ENCODE measurements around the gene SLC19A2.

Gene SLC19A2

DNA sequence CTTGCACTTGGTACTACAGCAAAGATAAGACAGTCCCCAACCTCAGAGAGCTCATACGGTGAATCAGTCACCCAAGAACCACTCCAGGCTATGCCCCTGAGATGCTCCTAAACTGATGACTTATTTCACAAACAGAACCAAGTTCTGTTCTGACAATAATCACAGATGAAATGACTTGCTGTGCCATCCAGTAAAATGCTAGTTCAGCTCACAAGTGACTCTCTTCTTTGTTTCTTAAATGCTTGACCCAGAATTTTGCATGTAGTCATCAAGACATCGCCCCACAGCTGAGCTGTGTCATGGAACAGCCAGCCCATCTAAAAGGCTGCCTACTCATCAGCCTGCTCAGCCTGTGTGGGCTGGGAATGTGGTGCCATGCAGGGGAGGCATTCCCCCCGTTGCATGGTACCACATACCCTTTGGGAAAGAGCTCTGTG, 6.1 kb upstream of the SLC19A2 start:
- DNase-seq, result peak in 1 of 2 donors; percentile 30
- Mint-ChIP-seq H3K9me3 (no peaks in the 10 kb centered on the region), H3K4me3 (no peak overlapping the region), H3K27ac (no peak overlapping the region), H3K4me1 (peaks cover 33% of the 10 kb centered on the region), H3K27me3 (no peaks in the 10 kb centered on the region)
- peak; percentile 87 for ATAC-seq

- Mint-ChIP-seq H3K4me3 (no peak overlapping the region), H3K27me3 (no peaks in the 10 kb centered on the region), H3K27ac (no peak overlapping the region), H3K4me1 (peaks cover 56% of the 10 kb centered on the region), H3K9me3 (no peaks in the 10 kb centered on the region)
- DNase-seq, result no peak
- no peak for ATAC-seq
These were observed 2.4 kb upstream of the SLC19A2 start for GRCh38 chr1:169488157-169488556.

DNA sequence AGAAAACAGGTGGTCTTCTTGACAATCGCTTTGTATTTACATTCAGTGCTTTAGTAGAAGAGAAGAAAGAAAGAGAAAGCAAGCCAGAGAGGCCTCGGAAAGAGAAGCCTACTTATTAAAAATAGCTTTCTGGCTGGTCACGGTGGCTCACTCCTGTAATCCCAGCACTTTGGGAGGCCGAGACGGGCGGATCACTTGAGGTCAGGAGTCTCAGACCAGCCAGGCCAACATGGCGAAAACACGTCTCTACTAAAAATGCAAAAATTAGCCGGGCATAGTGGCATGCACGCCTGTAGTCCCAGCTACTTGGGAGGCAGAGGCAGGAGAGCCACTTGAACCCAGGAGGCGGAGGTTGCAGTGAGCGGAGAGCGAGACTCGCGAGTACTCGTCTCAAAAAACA, 1.8 kb upstream of the SLC19A2 start:
- H3K27ac Mint-ChIP-seq, result no peak overlapping the region
- no peaks in the 10 kb centered on the region for H3K9me3 Mint-ChIP-seq
- no peaks in the 10 kb centered on the region for H3K27me3 Mint-ChIP-seq
- ATAC-seq (no peak), DNase-seq (no peak)
- peaks cover 56% of the 10 kb centered on the region for H3K4me1 Mint-ChIP-seq
- H3K4me3 Mint-ChIP-seq, result peak overlapping the region in 1 of 2 donors; percentile 39

DNA sequence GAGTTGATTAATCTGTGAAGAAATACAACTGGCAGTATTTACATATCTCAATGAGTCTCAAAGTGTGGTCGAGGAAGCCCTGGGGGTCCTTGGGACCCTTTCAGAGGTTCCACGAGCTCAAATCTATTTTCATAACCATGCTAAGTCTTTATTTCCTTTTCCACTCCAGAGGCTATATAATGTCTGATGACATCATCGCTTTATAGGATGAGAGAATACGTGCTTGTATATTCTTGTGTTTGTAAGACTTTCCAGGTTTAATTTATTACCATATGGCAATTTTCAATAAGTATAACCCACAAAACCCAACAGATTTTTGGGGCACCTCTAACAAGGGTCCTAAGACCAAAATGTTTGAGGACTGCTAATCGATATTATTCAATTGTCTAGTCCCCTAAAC, 1.4 kb upstream of the SLC19A2 start:
- Mint-ChIP-seq H3K4me1 (peaks cover 56% of the 10 kb centered on the region), H3K27me3 (no peaks in the 10 kb centered on the region), H3K27ac (no peak overlapping the region), H3K9me3 (no peaks in the 10 kb centered on the region), H3K4me3 (peak overlapping the region; percentile 91 to 98)
- no peak for ATAC-seq
- DNase-seq, result no peak

DNA sequence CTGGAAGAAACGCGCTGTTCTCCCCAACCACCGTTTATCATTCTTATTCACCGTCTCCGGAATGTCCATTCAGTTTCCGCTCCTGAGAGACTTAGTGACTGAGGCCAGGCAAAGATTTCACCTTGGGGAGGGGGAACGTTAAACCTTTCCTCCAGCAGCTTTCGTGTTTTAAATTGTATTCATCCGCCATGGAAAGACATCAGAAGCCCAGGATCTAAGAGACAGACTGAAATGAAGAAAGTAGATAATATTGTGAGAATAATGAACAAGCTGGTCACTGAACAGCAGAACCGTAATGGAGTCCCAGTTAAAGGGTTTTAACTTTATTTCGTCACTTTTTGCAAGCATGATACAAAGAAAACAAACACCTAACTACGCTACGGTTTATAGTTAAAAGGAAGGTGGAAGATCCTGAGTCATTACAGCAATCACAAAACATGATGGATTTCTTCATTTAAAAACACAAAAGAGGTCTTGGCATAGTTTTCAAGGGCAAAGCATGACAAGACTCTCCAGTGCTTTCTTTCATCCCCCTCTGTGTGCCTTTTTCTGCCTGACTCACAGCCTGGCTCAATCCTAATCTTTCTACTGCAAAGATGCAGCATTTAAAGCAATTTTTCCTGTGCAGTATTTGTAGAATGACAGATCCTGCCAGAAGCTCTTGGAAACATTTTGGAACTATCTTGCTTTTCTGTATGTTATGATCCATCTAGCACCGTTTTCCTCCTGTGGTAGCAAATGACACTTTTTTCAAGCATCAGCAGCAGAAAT, 722 bp upstream of the SLC19A2 start:
- peak overlapping the region; percentile 80 to 91 for H3K27ac Mint-ChIP-seq
- H3K9me3 Mint-ChIP-seq, result no peaks in the 10 kb centered on the region
- peak; percentile 16 for ATAC-seq
- H3K27me3 Mint-ChIP-seq, result no peaks in the 10 kb centered on the region
- DNase-seq, result no peak
- H3K4me1 Mint-ChIP-seq, result peaks cover 58% of the 10 kb centered on the region
- peak overlapping the region; percentile 91 to 98 for H3K4me3 Mint-ChIP-seq

DNA sequence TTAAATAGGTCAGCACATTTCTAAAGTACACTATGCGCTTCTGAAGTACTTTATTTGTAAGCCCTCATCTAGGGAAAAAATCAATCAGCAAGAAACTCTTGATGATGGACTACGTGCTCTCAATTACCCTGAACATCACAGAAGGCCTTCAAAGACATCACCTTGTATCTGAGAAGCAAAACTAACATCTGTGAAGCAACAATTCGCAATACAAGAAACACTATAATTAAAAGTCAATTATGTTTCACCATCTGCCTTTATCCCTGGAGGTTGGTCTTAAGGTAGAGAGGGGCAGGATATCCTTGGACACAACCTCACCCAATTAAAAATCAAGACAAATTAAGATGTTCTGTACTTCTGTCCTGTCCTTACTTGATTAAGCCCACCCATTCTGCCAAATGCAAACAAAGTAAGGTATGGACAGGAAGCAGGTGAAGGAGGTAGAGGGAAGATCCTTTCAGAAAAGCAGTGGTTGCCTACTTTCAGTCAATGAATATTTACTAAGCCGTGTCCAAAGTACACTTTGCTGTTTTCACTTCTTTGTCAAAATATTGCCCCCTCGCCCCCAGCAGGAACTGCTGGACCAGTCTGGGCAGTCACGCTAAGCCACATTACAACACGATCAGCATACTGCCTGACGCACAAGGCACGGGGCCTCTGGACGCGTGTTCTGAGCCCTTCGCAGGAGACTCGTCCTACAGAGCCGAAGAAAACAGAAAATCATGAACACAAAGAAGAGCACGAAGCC, 887 bp downstream of the SLC19A2 start:
- Mint-ChIP-seq H3K4me3 (peak overlapping the region; percentile 91 to 98), H3K4me1 (peaks cover 70% of the 10 kb centered on the region), H3K27me3 (no peaks in the 10 kb centered on the region), H3K27ac (peak overlapping the region; percentile 14 to 86), H3K9me3 (no peaks in the 10 kb centered on the region)
- ATAC-seq (peak; percentile 48), DNase-seq (peak; percentile 39 to 41)

DNA sequence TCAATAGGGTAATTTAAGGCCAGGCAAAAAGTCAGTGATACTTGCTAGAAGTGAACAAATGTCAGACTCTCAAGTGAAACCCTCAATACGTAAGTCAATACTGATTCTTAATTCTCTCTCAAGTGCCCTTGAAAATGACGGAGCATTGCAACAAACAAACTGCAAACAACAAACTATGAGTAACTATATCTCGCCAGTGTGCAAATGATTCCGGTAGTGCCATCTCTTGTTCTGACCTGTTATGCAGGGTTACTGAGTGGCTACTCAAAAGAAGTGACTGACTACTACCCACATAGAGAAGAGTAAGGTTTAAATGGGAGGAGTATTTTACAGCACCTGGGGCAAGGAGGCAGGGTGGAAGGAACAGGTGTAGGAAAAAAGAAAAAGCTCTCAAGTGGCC, 1.6 kb downstream of the SLC19A2 start:
- H3K4me3 Mint-ChIP-seq, result peak overlapping the region; percentile 91 to 98
- H3K27me3 Mint-ChIP-seq, result no peaks in the 10 kb centered on the region
- ATAC-seq, result no peak
- H3K9me3 Mint-ChIP-seq, result no peaks in the 10 kb centered on the region
- no peak for DNase-seq
- peaks cover 63% of the 10 kb centered on the region for H3K4me1 Mint-ChIP-seq
- H3K27ac Mint-ChIP-seq, result peak overlapping the region in 1 of 2 donors; percentile 23

DNA sequence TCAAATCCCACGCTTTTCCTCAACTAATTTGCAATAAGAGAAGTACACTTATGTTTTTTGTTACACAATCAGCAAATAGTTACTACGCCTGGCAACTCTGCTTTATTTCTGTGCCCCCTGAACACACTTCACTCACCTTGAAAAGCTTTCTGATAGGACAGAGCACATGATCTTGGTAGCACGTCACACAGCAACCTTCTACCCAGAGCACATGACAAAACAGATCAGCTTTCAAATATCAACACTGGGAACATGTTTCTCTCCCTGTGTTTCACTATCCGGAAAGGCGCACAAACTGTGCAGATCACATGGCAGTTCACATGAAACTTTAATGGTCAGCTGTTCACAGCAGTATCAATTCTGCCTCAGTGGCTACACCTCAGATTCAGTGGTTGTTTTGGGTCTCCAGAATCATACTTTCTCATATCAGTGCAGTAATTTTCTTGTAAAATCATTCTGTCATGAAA, 2.2 kb downstream of the SLC19A2 start:
- Mint-ChIP-seq H3K27ac (no peak overlapping the region), H3K4me1 (peaks cover 60% of the 10 kb centered on the region), H3K9me3 (no peaks in the 10 kb centered on the region), H3K27me3 (no peaks in the 10 kb centered on the region), H3K4me3 (peak overlapping the region; percentile 91 to 98)
- no peak for DNase-seq
- no peak for ATAC-seq

- Mint-ChIP-seq H3K27ac (no peak overlapping the region), H3K4me1 (peaks cover 27% of the 10 kb centered on the region)
These were observed 6.2 kb downstream of the SLC19A2 start for GRCh38 chr1:169479363-169480066.

DNA sequence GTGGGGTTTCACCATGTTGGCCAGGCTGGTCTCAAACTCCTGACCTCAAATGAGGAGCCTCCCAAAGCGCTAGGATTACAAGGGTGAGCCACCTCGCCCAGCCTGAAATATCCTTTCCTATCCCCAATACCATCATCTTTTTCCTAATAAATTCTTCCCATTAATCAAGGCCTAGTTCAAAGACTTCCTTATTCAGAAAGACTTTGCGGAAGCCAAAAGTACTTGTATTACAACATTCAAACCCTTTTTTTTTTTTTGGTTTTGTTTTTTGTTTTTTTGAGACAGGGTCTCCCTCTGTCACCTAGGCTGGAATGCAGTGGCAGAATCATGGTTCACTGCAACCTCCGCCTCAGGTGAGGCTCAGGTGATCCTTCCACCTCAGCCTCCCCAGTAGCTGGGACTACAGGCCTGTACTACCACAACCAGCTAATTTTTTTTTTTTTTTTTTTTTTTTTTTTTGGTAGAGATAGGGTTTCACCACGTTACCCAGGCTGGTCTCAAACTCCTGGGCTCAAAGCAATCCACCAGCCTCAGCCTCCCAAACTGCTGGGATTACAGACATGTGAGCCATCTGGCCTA, 7.6 kb downstream of the SLC19A2 start:
- Mint-ChIP-seq H3K27ac (no peak overlapping the region), H3K4me1 (peaks cover 14% of the 10 kb centered on the region), H3K9me3 (no peaks in the 10 kb centered on the region), H3K4me3 (no peak overlapping the region), H3K27me3 (no peaks in the 10 kb centered on the region)
- DNase-seq (no peak), ATAC-seq (no peak)

More at GRCh38 chr1:169479363-169480066, 6.2 kb downstream of the SLC19A2 start:
- no peaks in the 10 kb centered on the region for H3K27me3 Mint-ChIP-seq
- no peak for ATAC-seq
- no peak for DNase-seq
- no peaks in the 10 kb centered on the region for H3K9me3 Mint-ChIP-seq
- no peak overlapping the region for H3K4me3 Mint-ChIP-seq

- H3K4me3 Mint-ChIP-seq, result no peak overlapping the region
- no peaks in the 10 kb centered on the region for H3K9me3 Mint-ChIP-seq
- DNase-seq (no peak), ATAC-seq (no peak)
- H3K27me3 Mint-ChIP-seq, result no peaks in the 10 kb centered on the region
- peaks cover 7% of the 10 kb centered on the region for H3K4me1 Mint-ChIP-seq
- no peak overlapping the region for H3K27ac Mint-ChIP-seq
These were observed 9.8 kb downstream of the SLC19A2 start for GRCh38 chr1:169475806-169476387.

DNA sequence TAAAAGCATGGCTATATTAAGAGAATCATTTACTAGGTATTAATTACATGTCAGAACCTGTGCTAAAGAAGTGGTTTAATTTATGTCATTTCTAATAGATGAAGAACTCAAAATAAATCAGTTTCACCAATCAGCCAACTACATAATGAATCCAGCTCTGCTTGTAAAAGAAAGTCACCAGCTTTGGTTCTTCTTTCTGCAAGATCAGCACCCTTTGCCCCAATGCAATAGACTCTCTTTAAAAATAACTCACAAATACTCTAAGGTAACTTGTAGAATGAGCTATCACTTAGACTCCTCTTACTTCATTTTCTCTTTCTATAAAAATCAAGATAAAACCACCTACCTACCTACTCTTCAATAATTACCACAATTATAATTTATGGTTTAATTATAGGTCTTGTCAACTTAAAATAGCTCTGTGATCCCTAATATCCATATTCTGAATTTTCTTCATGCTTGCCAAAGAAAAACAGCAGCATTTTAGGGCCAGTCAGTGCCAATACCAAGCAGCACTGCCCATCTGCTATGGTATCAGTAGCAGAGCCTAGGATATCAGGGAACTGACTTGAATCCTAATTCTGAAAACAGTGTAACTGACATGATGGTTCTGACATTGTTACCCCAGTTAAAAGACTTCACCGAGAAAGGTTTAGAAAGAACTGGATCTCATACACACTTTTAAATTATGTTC, 11.3 kb downstream of the SLC19A2 start:
- ATAC-seq (no peak), DNase-seq (no peak)
- Mint-ChIP-seq H3K4me3 (no peak overlapping the region), H3K27me3 (no peaks in the 10 kb centered on the region), H3K9me3 (no peaks in the 10 kb centered on the region), H3K4me1 (no peaks in the 10 kb centered on the region), H3K27ac (no peak overlapping the region)

DNA sequence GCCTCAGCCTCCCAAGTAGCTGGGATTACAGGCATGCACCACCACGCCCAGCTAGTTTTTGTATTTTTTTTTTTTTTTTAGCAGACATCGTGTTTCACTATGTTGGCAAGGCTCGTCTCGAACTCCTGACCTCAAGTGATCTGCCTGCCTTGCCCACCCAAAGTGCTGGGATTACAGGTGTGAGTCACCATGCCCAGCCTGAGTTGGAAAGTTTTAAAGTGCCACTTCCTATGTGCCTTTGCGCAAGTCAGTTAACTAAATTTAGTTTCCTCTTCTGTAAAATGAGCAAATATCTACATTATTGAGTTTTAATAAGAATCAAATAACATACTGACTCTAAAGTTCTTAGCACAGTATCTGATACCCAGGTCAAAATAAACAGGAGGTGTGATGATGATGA, 12.4 kb downstream of the SLC19A2 start:
- Mint-ChIP-seq H3K9me3 (no peaks in the 10 kb centered on the region), H3K4me1 (no peaks in the 10 kb centered on the region), H3K27me3 (no peaks in the 10 kb centered on the region), H3K4me3 (no peak overlapping the region), H3K27ac (no peak overlapping the region)
- ATAC-seq (no peak), DNase-seq (no peak)

DNA sequence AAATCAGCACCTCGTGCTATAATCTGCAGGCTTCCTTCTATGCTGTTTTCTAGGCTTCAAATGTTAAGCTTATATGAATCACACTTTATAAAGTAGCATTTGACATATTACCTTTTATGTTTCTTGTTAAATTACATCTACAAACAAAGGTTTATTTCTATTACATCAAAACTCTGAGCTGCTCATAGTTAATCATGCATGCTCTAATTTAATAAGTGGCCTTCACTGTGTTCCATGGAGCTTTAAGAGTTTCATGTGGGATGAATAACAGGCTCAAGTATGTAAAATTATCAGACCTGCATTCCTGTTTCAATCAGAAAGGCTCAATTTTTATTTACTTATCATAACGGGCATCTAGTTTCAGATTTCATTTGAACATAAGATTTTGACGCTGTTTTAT, 13.0 kb downstream of the SLC19A2 start:
- ATAC-seq, result no peak
- Mint-ChIP-seq H3K27ac (no peak overlapping the region), H3K4me3 (no peak overlapping the region), H3K27me3 (no peaks in the 10 kb centered on the region), H3K9me3 (no peaks in the 10 kb centered on the region), H3K4me1 (no peaks in the 10 kb centered on the region)
- DNase-seq, result no peak

- Mint-ChIP-seq H3K9me3 (no peaks in the 10 kb centered on the region), H3K27ac (no peak overlapping the region), H3K27me3 (no peaks in the 10 kb centered on the region), H3K4me3 (no peak overlapping the region), H3K4me1 (no peaks in the 10 kb centered on the region)
- DNase-seq, result no peak
- ATAC-seq, result no peak
These were observed 16.8 kb downstream of the SLC19A2 start for GRCh38 chr1:169468982-169469381.

All from stimulated activated naive CD8-positive, alpha-beta T cell treated with anti-CD3 and anti-CD28 coated beads, Interleukin-15, amount 100 ng/mL, for 72 hours (primary cell).